Thoracic aorta (tissue), 2 donors: Measurements from ENCODE around the gene ARID1A. TPM values are rescaled to one million over a fixed set of nuclear protein-coding genes. Genes with fewer than 3 reads are reported as not detected.

Experiments
- total RNA-seq, 2 donors: library from RNA; depleted of rRNA; stranded (reverse); fragments of >200 nt; gene quantifications; one replicate each; pipeline versions ENCODE4 v1.1.0 to v1.2.3, GENCODE V29; 2016

Gene ARID1A
- total RNA-seq, 2 donors from 2014 or later = 53.6 to 69.2 TPM

Other genes starting within 250 kb of the ARID1A start
- gene HMGN2, start 223.6 kb upstream of the ARID1A start, total RNA-seq = 100 to 1,000 TPM; 145 to 187 TPM
- gene RPS6KA1, start 166.3 kb upstream of the ARID1A start, total RNA-seq = 10 to 100 TPM; 13.8 to 18.6 TPM
- gene PIGV, start 91.9 kb downstream of the ARID1A start, total RNA-seq = 10 to 100 TPM; 13.5 to 22.9 TPM
- 10 to 100 TPM; 13.3 to 29.9 TPM for gene ZDHHC18, start 130.7 kb downstream of the ARID1A start, total RNA-seq
- 1 to 10 TPM; 1.9 to 3.8 TPM for gene SFN, start 167.1 kb downstream of the ARID1A start, total RNA-seq
- gene GPN2, start 194.3 kb downstream of the ARID1A start, total RNA-seq = 10 to 100 TPM in 1 of 2 donors, 1 to 10 TPM in 1; 8.8 to 15.0 TPM
- gene GPATCH3, start 204.5 kb downstream of the ARID1A start, total RNA-seq = 10 to 100 TPM; 10.3 to 11.8 TPM
- not detected for gene NR0B2, start 218.0 kb downstream of the ARID1A start, total RNA-seq
- gene NUDC, start 225.7 kb downstream of the ARID1A start, total RNA-seq = 10 to 100 TPM; 36.8 to 56.4 TPM